Sigmoid colon (tissue), 3 donors: ENCODE measurements around the gene LARGE2.

Experiments used
- POLR2A ChIP-seq, 2 donors: fragments of 450-650 bp; IDR thresholded peaks; one replicate each; pipeline ENCODE4 v1.6.1; 2016; ENCODE audit warnings: antibody characterized with exemption in 2 of 2, mild to moderate bottlenecking in 2 of 2, moderate library complexity in 2 of 2
- TF ChIP-seq, protein P1 (sequence below), 4 experiments: fragments of 450-650 bp in 3 of 4; fragments of 200-600 bp in 1 of 4; IDR thresholded peaks; one replicate each; pipeline ENCODE4 v1.5.1; 2016 to 2019; ENCODE audit warnings: antibody characterized with exemption in 4 of 4, mild to moderate bottlenecking in 3 of 4, moderate library complexity in 2 of 4

DNA sequence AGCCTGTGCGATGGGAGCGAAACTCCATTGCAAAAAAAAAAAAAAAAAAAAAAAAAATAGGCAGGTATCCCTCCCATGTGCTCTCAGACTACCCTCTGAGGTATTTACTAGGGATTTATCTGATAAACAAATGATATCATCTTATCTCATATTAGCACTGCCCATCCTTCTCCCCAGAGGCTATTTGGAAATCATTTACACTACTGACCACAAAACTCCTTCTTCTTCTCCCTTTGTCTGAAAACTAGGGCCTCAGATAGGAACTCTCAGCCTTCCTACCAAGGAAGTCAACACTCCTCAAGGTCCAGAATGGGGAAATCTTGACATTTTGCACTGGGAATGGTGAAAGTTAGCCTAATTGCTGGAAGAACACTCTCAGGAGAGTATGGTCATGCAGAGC, 46.4 kb downstream of the LARGE2 start:
- TF ChIP-seq, protein P1, sequence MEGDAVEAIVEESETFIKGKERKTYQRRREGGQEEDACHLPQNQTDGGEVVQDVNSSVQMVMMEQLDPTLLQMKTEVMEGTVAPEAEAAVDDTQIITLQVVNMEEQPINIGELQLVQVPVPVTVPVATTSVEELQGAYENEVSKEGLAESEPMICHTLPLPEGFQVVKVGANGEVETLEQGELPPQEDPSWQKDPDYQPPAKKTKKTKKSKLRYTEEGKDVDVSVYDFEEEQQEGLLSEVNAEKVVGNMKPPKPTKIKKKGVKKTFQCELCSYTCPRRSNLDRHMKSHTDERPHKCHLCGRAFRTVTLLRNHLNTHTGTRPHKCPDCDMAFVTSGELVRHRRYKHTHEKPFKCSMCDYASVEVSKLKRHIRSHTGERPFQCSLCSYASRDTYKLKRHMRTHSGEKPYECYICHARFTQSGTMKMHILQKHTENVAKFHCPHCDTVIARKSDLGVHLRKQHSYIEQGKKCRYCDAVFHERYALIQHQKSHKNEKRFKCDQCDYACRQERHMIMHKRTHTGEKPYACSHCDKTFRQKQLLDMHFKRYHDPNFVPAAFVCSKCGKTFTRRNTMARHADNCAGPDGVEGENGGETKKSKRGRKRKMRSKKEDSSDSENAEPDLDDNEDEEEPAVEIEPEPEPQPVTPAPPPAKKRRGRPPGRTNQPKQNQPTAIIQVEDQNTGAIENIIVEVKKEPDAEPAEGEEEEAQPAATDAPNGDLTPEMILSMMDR (IDR thresholded peaks at IDR 0.05): no peak
- no peak for TF ChIP-seq POLR2A (IDR thresholded peaks at IDR 0.05)
